ENCODE measurements around the gene GLUL. TPM values are rescaled to one million over a fixed set of nuclear protein-coding genes. Genes with fewer than 3 reads are reported as not detected.

GLUL gene
- 182 and 223 TPM in 2 replicates for total RNA-seq

DNA sequence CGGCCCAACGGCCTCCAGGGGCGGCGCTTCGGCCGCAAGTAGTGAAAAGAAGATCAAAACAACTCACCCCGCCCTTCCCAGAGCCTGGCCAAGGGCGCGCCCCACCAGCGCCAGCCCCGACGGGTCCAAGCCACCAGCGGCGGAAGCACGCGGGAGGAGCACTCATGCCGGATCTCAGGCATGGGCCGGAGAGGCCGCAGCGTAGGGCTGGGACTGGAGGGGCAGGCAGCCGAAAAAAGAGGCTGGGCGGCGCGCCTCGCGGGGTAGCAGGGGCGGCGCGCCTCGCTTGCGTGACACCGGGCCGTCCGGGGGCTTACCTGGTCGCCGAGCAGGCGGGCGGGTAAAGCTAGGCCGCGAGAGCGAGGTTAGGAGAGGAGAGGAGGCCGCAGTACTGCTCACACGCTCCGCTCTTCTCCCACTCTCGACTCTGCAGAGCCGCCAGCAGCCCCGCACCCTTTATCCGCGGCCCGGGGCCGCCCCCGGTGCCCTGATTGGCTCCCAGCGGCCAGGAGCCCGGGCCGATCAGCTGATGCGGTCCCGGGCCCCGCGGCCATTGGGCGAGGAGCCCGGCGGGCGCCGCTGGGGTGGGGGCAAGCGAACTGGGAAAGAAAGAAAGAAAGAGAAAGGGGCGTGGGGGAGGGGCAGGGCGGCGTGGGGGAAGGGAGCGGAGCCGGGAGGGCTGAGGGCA is at the start of gene GLUL:
Gene GLUL (minus strand): TSS at position 429 of the 688 bp plus-strand sequence. CDS start 3,053 bp downstream, outside the sequence.

GRCh38 chr1:182400567-182400966 is 9.0 kb upstream of the GLUL start, which contains the start of gene TEDDM1:
Gene TEDDM1 (minus strand): TSS chr1:182400667. CDS start chr1:182400485, 182 bp downstream.

Other genes with a start within 250 kb of the GLUL start
- not detected in 2 replicates for gene TEDDM1, start 8.9 kb upstream of the GLUL start, total RNA-seq
- not detected in 2 replicates for gene RGSL1, start 58.4 kb upstream of the GLUL start, total RNA-seq
- gene RNASEL, start 197.5 kb upstream of the GLUL start, total RNA-seq: 7.0 and 13.4 TPM in 2 replicates
- 2.8 and 3.1 TPM in 2 replicates for gene RGS16, start 212.6 kb upstream of the GLUL start, total RNA-seq

Measured in smooth muscle cell of the pulmonary artery (primary cell).